ENCODE measurements around the gene TIE1.

DNA sequence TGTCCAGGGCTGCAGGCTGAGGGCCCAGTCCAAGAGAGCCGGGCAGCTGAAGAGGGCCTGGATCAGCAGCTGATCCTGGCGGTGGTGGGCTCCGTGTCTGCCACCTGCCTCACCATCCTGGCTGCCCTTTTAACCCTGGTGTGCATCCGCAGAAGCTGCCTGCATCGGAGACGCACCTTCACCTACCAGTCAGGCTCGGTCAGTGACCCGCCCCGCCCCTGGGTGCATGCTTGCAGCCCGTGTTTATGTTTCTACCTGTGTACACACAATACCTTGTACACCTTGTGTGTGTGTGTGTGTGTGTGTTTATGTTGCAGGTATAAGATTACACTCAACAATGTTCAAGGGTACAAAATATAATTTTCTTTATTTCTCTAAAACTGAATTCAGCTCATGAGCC, 13.0 kb downstream of the TIE1 start:
- TF ChIP-seq CTCF (IDR thresholded peaks at IDR 0.05) (no peak), POLR2A (IDR thresholded peaks at IDR 0.05) (no peak)

Data from Peyer's patch (tissue), 4 donors.